HG02759 (cell line): ENCODE data around the gene FAM124A.

Experiments used
- ATAC-seq: cut with Tn5 transposase; IDR thresholded peaks from one replicate; pipeline ENCODE4 v1.9.1; 2021; ENCODE audit warnings: mild to moderate bottlenecking, moderate library complexity; ENCODE audit not compliant: unreplicated experiment

Gene FAM124A

DNA sequence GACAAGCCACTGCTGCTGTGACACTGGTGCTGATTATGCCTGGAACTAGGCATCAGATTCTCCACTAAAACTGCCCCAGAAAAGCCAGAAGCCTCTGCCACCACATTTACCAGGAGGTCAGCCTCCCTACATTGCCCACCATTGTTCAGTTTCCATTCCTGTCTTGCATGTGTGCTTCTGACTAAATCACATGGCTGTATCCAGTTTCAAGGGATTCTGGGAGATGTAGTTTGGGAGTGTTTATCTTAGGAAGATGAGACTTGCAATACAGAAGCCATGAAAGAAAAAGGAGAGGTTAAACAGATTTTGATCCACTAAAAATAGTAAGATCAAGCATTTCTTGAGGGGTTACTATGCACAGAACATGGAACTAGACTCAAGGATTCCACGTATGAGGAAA is 76.6 kb downstream of the FAM124A start:
- no peak for ATAC-seq

DNA sequence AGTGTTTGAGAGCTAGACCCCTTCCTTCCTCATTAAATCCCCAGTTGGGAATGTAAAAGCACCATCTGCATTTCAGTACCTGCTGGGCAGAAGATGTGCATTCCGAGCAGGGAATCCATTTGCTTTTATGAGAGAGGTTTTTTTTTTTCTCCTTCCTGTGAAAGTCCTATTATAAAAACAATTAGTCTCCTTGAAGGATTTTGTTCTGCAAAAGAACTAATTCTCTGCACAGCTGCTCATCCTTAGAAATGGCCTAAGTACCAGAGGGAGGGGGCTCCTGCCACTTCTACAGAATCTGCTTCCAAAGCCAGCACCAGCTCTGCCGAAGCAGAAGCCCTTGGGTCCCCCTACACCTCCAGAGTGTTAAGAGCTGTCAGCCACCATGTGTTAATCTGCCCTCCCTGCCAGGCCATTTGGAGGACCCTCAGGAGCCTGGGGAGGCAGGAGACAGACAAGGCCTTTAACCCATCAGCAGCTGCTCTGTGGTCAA is 80.9 kb downstream of the FAM124A start:
- no peak for ATAC-seq

DNA sequence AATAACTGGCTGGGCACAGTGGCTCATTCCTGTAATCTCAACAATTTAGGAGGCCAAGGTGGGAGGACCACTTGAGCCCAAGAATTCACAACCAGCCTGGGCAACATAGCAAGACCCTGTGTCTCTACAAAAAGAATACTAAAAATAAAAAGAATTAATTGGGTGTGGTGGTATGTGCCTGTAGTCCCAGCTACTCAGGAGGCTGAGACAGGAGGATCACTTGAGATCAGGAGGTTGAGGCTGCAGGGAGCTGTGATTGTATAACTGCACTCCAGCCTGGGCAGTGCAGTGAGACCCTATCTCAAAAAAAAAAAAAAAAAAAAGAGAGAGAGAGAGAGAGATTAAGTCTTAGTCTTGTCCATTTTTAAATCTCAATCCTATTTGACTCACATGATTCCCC is 81.7 kb downstream of the FAM124A start:
- no peak for ATAC-seq

DNA sequence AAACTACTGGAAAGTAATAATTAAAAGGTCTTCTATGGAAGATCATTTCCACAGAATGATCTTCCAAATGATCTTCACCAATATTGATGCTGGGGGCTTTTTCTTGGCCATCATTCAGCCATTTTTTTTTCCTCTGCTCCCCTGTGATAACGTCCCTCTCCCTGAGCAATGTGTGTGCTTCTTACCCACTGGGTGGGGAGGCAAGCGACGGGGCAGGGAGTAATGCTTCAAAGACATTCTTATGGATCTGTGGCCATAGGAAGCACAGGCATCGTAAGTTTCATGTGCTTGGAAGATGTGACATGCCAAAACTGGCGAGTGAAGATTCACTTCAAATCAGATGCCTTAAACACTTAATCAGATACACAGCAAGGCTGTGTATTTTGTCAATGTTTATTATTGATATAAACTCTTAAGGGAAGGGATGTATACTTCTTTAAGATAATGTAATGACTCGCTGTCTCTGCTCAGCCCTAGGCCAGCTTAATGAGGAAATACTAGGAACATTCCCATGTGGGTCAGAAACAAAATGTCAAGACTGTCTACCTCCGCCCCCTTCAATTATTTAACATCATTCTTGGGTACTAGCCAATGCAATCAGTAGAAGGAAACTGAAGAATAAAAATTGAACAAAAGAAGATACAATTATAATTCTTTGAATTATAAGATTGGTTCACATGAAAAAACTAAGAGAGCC is 83.2 kb downstream of the FAM124A start:
- no peak for ATAC-seq

DNA sequence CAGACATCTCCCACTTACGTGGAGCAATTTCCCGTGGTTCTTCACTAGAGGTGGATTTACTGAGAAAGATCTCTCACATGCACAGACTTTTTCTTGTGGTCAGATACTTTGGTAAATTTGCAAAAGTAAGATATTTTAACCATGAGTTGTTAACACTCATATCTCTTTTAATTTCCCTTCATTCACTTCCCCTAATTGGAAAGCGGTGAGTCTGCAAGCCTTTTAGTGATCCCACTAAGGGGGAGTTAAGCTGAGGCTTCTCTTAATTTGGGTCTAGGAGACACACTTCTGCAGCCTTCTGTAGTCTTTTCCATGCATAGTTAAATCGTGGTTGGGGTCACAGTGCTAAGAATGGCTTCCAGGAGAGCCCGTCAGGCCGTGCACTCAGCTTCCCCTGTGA is 86.6 kb downstream of the FAM124A start:
- no peak for ATAC-seq

DNA sequence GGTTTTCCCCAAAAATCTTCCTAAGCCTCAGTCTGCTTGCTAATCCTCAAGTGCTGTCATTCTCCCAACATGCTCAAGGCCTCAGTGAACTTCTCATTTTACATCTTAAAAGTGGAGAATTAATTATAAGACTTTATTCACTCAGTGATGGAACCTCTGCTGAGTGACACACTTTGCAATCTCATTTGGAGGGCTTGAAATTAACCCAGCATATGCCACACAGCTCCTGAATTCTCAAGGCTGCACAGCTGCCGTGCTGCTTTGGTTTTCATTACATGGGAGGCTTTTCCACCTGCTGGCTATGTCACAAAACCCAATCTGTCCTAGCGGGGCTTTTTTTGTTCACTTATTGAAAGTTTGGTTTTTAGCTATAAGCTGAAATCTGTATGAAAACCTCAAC is 89.0 kb downstream of the FAM124A start:
- ATAC-seq = no peak

DNA sequence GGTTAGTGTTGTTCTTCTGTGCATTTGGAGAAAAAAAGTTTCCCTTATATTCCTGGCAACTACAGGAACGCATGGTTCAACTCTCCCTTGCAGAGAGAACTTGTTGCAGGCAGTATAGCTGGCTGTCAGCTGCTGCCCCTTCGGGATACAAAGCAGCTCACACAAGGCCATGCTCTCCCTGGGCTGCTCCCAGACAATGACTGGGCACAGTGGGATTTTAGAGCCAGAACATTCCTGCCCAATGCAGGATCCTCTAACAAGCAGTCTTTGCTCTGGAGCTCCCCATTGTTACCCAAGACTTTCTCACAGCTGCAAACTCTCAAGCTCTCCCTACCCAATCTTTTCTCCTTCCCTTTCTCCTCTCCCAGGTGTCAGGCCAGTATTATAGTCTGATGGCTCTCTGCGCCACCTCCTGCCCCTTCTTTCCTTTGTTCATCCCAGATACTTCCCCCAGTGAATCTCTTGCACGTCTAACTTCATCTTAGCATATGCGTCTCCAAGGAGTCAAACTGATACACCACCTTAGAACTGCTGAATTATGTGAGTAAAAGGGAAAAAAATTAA is 89.8 kb downstream of the FAM124A start:
- ATAC-seq = no peak

DNA sequence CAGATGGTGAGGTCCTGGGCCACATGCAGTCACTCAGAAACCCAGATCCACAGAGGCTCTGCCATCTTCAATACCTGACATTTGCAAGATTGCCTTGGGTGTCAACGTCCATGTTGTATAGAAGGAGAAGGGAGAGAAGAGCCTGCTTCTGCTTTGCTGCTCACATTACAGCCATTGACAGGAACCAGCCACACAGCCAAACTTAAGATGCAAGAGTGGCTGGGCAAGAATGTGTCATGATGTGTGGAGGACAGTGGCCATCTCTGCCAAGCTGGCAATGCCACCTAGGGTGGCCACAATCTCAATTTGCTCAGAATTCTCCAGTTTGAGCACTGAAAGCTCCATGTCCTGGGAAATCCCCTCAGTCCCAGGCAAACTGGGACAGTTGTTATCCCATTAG is 91.4 kb downstream of the FAM124A start:
- no peak for ATAC-seq

DNA sequence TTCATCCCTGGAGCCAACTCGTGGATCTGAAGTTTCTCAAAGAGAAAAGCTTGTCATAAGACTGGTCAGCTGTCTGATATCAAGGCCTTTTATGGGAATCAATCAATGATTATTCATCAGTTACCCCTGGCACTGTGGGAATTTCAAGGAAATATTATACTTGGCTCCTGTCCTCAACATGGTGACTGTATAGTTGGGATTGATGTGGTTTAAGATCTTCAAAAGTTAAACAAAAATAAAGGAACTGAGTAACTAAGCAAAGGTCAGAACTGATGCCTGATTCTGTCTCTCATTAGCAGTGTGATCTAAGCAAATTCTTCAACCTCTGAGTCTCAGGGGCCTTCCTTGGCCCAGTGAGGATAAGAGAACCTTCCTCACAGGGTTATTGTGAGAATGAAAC is 95.1 kb downstream of the FAM124A start:
- ATAC-seq = no peak

DNA sequence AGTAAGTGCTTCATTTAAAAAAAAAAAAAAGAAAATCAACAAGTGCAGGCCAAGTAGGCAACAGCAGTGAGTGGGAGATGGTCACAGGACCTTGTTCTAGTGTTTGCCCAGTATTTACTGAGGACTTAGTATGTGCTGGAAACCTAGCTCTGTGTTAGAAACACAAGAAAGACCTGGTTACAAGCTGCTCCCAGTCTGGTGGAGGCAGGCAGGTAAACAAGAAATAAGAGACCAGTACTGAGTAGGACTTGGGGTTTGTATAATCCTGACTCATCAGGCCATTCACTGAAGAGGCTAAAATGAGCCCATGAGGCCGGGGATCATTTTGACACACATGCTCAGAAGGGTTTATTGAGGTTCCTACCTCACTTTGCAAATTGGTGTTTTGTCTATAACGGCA is 95.8 kb downstream of the FAM124A start:
- ATAC-seq = no peak

DNA sequence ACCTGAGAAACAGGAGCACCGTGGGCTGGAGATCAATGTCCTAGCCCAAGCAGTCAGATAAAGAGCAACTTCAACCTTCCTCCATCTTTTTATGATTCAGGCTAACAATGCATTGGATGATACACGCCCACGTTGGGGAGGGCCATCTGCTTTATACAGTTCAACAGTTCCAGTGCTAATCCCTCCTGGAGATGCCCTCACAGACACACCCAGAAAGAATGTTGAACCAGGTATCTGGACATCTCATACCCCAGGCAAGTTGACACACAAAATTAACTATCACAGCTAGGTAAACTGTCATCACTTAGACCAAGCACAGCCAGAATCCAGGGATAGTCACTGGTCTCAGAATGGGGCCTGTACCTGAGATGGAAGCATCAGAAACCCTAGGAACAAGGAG is 96.7 kb downstream of the FAM124A start:
- ATAC-seq = no peak

DNA sequence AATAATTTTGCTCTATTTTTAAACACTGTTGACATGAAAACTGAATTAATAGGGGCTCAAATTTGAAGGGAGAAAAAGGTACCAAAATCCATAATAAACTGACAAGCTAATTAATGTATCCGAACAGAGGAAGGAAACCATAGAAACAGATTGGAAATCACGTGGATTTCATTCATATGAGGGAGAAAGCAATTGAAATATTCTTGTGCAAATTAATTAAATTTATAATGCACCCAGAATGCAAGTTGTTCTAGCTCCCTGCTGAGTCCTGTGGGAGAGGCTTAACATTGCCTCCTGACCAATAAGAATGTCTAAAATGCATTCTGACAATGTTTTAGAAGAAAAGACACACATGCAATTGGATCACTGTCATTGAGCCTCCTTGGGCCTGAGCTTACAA is 99.6 kb downstream of the FAM124A start:
- ATAC-seq = no peak

DNA sequence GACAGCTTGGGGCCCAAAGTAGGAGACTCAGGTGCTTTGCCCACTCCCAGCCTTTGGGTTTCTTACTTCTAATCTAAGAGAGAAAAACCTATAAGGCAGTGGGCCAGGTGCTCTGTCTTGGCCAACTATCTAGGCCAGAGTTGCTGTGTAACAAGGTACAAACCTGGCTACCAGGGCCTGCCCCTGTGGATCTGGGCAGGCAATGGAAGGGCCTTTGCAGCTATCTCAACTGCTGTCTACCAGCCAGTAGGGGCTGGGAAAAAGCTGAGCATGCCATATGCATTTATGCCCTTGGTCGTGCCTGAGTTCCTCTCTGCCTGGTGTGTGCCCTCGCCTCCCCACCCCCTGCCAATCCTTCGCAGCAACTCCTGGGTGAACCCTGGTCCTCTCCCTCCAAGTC is 100.6 kb downstream of the FAM124A start:
- no peak for ATAC-seq

DNA sequence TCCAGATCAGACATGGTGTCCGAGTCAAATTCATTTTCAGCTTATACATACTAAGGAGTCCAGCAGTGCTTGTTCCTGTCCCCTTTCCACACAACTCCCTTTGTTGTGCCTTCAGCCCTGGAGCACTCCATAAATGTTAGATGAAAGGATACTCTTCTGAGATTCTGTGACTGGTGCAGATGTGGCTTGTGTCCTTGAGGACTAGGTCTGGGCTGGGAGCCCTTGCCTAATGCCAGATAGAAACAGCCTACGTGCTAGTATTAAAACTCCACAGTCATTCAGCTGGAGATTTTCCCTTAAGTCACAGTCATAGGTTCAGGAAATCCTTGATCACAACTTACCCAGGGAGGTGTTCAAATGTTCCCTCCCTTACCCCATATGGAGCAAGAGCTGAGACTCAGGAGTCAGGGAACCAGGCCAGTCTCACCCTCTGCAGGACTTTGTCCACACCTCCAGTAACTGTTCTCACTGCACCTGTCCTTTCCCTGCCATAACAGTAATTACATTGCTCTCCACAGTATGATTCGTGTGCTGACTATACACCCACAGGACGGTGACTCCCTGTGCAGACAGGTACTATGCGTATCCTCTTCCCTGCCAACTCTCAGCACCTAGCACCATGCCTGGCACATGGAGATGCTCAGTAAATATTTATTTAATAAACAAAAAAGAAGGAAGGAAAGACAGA is 101.8 kb downstream of the FAM124A start:
- ATAC-seq = no peak

DNA sequence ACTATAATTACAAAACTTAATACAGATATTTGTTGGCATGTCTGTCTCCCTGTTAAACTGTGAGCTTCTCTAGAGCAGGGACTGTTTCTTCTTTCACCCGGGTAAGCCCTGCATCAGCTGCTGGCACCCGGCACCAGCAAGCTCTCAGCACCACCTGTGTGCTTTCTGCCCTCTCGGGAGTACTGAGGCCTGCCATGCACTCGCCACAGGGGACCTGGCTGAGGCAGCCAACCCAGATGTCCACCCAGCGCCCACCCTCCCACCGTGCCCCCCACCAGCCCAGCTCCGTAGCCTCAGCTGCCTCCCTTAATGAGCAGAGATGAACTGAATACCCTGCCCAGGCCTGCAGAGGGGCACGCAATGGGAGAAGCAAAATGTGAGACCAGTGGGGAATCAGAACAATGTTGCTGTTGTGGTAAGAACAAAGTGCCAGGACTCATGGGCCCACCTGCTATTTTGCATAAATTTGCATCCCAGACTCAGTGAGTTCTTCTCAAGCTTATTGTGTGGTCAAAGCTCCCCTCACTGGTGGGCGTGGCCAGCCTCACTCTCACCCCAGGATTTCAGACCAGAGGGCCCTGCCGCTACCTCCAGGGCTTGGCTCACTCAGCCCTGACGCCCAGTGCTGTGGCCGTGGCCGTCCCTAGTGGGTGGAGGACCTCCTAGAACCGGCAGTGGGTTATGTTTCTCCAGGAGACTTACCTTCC is 102.7 kb downstream of the FAM124A start:
- ATAC-seq = peak; percentile 52

DNA sequence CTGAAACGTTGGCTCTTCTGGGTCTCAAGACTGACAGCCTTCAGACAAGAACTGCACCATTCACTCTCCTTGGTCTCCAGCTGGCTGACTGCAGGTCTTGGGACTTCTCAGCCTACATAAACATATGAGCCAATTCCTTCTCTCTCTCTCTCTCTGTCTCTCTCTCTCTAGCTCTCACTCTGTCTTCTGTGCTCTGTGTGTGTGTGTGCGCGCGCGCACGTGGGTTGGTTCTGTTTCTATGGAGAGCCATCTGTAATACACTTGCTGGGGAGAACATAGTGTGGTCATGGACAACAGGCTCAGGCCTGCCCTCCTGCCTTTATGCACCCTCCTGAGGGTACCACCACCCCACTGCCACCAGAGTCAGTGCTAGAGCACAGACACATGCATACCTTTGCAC is 103.6 kb downstream of the FAM124A start:
- ATAC-seq = no peak

DNA sequence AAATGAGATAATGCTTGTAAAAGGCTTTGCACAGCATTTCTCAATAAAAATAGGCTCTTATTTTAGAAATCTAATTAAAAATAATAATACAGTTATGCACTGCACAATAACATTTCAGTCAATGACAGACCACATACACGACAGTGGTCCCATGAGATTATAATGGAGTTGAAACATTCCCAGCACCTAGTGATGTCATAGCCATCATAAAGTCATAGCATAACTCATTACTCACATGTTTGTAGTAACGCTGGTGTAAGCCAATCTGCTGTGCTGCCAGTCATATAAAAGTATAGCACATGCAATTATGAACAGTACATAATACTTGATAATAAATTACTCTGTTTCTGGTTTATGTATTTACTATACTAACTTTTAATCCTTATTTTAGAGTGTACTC is 104.6 kb downstream of the FAM124A start:
- ATAC-seq = no peak

DNA sequence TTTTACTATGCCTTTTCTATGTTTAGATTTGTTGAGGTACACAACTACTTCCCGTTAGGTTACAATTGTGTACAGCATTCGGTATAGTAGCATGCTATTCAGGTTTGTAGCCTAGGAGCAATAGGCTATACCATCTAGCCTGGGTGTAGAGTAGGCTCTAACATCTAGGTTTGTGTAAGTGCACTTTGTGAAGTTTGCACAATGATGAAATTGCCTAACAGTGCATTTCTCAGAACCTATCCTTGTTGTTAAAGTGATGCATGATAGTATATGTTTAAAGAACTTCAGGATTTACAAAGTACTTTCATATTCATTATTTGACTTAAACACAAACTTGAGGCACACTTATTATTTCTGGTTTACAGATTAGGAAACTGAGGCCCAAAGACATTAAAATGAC is 105.8 kb downstream of the FAM124A start:
- no peak for ATAC-seq

DNA sequence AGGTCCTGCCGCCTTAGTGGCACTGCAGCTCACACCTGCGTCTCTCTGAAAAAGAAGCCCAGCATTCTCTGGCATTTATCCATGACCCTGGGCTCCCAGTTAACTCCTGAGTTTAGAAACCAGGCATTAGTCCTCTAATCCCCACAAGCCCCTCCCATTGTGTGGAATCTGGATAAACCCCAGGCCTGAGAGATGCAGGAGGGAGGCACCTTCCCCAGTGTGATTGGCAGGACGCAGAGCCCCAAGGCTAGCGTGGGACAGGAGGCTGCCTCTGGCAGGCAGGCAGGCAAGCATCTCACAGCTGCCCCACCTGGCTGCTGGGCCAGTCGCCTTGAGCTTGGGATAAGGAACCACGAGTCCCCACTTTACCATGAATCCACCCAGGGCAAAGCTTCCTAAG is 106.3 kb downstream of the FAM124A start:
- no peak for ATAC-seq

DNA sequence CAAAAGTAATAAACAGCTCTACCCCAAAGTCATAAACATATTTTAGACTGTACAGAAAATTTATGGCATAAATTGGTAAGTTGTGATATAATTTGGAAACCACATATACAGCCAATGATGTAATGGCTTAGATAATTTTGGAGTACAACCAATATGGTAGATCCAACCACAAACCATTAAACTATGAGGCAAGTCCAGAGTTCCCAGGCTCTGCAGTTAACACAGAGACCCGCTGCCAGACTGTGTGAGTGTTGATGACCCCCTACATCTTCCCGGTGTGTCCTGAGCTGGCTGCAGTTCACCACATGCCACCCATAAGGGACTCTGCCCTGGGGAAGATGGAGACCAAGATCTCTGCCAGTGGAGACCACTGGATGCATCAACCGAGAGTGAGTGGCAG is 107.4 kb downstream of the FAM124A start:
- no peak for ATAC-seq

DNA sequence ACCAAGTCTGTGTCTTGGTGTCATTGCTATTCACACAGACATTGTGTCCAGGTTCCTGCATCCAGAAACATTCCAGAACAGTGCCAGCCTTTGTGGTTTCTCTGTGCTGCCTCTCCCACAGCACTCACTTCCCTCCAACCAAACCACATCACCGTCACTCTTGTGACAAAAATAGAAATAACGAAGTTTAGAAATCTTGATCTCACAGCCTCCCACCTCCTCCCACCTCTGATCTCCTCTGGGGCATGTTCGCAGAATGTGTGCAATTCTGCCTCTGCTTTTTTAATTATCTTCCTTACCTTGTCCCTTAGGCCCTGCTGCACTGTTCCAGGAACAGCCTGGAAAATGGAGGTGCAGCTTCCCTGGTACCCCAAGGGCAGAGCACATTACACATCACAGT is 108.6 kb downstream of the FAM124A start:
- peak; percentile 51 for ATAC-seq

DNA sequence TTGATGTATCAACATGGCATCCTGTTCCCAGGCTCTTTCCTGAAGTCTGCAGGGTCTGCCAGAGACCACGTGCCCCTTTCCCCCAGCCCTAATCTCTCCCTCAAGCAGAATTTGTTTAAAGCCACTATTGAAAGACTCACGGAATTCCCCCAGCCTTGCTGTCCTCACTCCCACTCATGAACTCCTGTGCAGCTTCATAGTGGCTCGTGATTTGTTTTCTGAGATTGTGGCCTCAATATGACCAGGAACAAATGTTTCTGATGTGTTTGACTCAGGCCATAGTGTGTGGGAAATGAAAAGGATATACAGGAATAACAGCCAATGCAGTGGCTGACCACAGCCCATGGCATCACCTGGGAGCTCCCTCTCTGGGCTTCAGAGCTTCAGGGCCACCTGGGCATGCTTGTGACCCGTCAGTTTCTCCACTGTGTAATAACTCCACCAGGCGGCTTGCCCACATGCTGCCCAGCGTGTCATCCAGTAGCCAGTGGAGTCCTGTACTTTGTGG is 109.2 kb downstream of the FAM124A start:
- peak; percentile 67 for ATAC-seq
